Osteocyte (in vitro differentiated cells): ENCODE measurements around the gene GGNBP2. TPM values are rescaled to one million over a fixed set of nuclear protein-coding genes. Genes with fewer than 3 reads are reported as not detected.

ENCODE experiments used
- DNase-seq: peaks from one replicate; pipeline ENCODE4 v3.0.0; 2021; ENCODE audit warnings: mixed read lengths; ENCODE audit not compliant: unreplicated experiment; ENCODE audit errors: extremely low spot score
- H3K27ac Mint-ChIP-seq: one replicate; pipeline ENCODE4 v1.8.0; 2021; ENCODE audit warnings: mild to moderate bottlenecking, mixed read lengths; ENCODE audit not compliant: unreplicated experiment
- H3K27me3 Mint-ChIP-seq: one replicate; pipeline ENCODE4 v1.8.0; 2021; ENCODE audit warnings: mixed read lengths; ENCODE audit not compliant: unreplicated experiment
- H3K36me3 Mint-ChIP-seq: one replicate; pipeline ENCODE4 v1.8.0; 2021; ENCODE audit warnings: mixed read lengths; ENCODE audit not compliant: unreplicated experiment
- H3K4me1 Mint-ChIP-seq: one replicate; pipeline ENCODE4 v1.8.0; 2021; ENCODE audit warnings: mixed read lengths; ENCODE audit not compliant: unreplicated experiment
- H3K4me3 Mint-ChIP-seq: one replicate; pipeline ENCODE4 v1.8.0; 2021; ENCODE audit warnings: mild to moderate bottlenecking, moderate library complexity, mixed read lengths; ENCODE audit not compliant: unreplicated experiment
- H3K9me3 Mint-ChIP-seq: one replicate; pipeline ENCODE4 v1.8.0; 2021; ENCODE audit warnings: mixed read lengths; ENCODE audit not compliant: unreplicated experiment
- total RNA-seq: library from RNA; stranded (reverse); gene quantifications from 2 replicates; pipeline ENCODE4 v1.2.1, GENCODE V29; 2021
- TF ChIP-seq, protein P1 (sequence below): fragments of 200-600 bp; sonication (generic); IDR thresholded peaks from 2 replicates; pipeline ENCODE4 v1.5.0; 2021; ENCODE audit warnings: antibody characterized with exemption, mild to moderate bottlenecking, moderate library complexity

Gene GGNBP2
- total RNA-seq, 1 donor from 2014 or later, result 76.1 TPM

DNA sequence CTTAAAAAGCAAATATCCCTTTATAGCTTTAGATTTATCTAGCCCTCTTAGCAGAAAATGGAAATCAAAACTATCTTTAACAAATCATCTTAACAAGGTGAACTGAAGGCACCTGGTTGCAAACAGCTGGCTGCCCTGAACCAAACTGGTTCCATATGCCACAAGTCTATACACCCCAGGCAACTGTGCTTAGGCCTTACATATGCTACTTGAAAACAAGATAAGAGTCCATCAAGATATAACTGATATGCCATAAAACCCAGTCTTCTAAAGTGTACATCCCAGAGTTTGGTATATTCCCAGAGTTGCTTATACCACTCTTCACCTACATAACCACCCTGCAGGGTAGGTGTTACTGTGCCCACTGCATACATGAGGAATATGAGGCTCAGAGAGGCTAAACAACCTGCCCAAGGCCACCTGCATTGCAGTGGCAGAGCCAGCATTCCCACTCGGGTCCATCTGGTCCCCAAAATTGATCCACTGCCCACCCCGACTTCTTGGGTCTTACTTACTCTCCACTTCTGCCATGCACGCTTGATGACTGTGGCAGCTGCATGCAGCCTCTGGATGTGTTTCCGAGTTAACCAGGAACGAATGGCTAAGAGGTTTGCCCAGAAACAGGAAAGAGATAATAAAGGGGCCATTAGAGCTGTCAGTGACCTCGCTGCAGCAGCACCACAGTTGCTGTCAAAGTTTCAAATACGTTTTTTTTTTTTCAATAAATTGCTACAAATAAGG lies 46.0 kb upstream of the GGNBP2 start:
- Mint-ChIP-seq H3K4me1 (no peaks in the 10 kb centered on the region), H3K4me3 (no peak overlapping the region), H3K9me3 (no peaks in the 10 kb centered on the region), H3K27ac (no peak overlapping the region), H3K27me3 (no peaks in the 10 kb centered on the region), H3K36me3 (peaks cover 31% of the 10 kb centered on the region)
- DNase-seq, result no peak
- TF ChIP-seq, protein P1, sequence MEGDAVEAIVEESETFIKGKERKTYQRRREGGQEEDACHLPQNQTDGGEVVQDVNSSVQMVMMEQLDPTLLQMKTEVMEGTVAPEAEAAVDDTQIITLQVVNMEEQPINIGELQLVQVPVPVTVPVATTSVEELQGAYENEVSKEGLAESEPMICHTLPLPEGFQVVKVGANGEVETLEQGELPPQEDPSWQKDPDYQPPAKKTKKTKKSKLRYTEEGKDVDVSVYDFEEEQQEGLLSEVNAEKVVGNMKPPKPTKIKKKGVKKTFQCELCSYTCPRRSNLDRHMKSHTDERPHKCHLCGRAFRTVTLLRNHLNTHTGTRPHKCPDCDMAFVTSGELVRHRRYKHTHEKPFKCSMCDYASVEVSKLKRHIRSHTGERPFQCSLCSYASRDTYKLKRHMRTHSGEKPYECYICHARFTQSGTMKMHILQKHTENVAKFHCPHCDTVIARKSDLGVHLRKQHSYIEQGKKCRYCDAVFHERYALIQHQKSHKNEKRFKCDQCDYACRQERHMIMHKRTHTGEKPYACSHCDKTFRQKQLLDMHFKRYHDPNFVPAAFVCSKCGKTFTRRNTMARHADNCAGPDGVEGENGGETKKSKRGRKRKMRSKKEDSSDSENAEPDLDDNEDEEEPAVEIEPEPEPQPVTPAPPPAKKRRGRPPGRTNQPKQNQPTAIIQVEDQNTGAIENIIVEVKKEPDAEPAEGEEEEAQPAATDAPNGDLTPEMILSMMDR, result no peak

DNA sequence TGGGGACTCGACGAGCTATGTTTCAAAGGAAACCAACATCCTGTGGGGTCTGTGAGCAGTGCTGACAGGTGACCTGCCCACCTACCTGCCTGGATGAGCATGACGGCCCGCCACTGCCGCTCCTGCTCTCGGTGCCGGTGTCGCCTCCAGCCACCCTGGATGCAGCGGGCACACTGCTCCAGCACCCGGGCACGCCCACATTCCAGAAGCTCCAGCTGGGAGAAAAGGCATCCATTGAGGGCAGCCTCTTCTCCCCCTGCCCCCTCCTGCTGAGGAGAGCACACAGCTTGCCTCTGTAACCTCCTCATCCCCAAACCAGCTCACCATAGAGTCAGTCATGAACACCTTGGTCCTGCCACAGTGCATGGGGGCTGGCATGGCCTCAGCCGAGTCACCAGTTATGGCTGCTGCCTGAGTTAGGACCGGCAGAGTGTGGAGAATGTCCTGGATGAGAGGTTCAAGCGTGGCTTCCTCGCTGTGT lies 43.9 kb upstream of the GGNBP2 start:
- Mint-ChIP-seq H3K4me3 (no peak overlapping the region), H3K36me3 (peaks cover 26% of the 10 kb centered on the region), H3K9me3 (no peaks in the 10 kb centered on the region), H3K4me1 (no peaks in the 10 kb centered on the region), H3K27ac (no peak overlapping the region), H3K27me3 (no peaks in the 10 kb centered on the region)
- TF ChIP-seq, protein P1, result no peak
- no peak for DNase-seq

DNA sequence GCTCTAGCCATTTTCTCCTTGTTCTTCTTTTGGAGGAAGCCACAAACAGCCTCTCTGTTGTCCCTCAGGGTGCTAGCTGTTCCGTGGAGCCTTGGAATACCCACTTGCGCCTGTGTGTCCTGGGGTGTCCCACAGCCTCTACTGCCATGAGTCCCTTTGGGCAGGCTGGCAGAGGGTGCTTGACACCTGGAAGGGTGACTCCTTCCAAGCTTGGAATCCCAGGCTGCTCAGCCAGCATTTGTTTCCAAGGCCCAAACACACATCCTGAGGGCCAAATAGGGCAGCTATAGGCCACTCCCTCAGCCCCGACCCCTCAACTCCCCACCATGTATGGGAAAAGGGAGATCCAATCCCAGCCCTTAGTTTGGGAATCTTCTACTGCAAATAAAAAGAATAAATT lies 43.4 kb upstream of the GGNBP2 start:
- Mint-ChIP-seq H3K36me3 (peaks cover 24% of the 10 kb centered on the region), H3K9me3 (no peaks in the 10 kb centered on the region), H3K4me1 (no peaks in the 10 kb centered on the region), H3K4me3 (no peak overlapping the region), H3K27ac (no peak overlapping the region), H3K27me3 (no peaks in the 10 kb centered on the region)
- no peak for DNase-seq
- TF ChIP-seq, protein P1, result no peak

DNA sequence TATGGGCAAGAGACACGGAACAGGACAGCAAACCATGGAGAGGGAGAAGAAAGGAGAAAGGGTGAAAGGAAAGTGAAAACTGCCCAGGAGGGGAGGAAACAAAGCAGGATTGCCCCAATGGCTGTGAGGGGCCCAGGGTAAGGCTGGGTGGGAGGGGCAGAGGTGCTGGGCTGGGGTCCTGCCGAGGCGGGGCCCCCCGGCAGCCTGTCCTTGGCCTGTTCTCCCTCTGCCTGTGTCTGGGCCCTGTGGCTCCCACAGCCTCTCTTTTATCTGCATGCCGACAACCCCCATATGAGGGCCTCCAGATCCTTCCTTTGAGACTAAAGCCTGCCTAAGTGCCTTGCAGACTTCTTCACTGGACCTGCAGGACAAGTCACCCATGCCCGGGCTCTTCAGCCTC lies 42.8 kb upstream of the GGNBP2 start:
- Mint-ChIP-seq H3K4me3 (no peak overlapping the region), H3K27me3 (no peaks in the 10 kb centered on the region), H3K4me1 (no peaks in the 10 kb centered on the region), H3K9me3 (no peaks in the 10 kb centered on the region), H3K27ac (no peak overlapping the region), H3K36me3 (peaks cover 20% of the 10 kb centered on the region)
- no peak for DNase-seq
- TF ChIP-seq, protein P1, result no peak

DNA sequence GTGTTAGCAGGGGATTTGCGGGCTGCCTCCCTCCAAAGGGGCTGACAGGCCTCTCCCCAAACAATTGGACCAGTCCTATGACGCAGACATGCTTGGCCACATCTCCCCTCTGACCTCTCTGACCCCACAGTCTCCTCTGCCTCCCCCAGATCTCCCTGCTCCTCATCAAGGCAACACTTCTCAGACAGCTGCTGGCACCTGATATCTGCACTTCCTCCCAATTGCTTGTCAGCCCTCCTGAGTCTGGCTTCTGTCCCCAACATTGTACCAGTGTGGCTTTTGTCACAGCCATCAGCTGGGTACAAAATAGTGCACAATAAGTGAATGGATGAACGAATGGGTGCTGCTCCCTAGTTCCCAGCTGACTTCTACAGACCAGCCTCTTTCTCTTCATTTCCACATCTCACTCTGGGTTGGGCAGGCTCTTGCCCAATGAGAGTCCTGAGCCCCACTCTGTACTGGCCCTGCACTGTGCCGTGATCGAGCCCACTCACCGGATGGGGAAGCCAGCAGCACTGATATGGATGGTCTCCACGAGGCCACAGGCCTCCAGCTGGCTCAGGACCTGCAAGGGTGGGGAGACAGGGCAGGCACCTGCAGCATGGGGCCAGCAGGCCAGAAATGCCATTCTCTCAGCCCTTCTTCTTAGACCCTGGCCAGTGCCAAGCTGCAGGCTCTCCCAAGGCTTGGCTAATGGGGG lies 41.1 kb upstream of the GGNBP2 start:
- Mint-ChIP-seq H3K36me3 (peaks cover 19% of the 10 kb centered on the region), H3K27me3 (no peaks in the 10 kb centered on the region), H3K4me3 (no peak overlapping the region), H3K9me3 (no peaks in the 10 kb centered on the region), H3K27ac (no peak overlapping the region), H3K4me1 (no peaks in the 10 kb centered on the region)
- TF ChIP-seq, protein P1, result no peak
- DNase-seq, result no peak
